Lung (tissue), 12 donors: Measurements from ENCODE around the gene PLPP3. TPM values are rescaled to one million over a fixed set of nuclear protein-coding genes. Genes with fewer than 3 reads are reported as not detected.

Experiments
- ATAC-seq: fragments of 200-7000 bp; cut with Tn5 transposase; one replicate; pipeline ENCODE4 v1.9.1; 2020; ENCODE audit warnings: moderate number of reproducible peaks; ENCODE audit not compliant: insufficient read depth, low FRiP score
- DNase-seq, 3 donors: peaks; one replicate each; pipeline ENCODE4 v3.0.0-alpha.2; 2013 to 2017
- H3K27ac ChIP-seq, 2 donors: one replicate each; pipeline ENCODE4 v1.5.1; 2013; ENCODE audit warnings: mild to moderate bottlenecking in 2 of 2, moderate library complexity in 2 of 2, control low read depth in 1 of 2, inconsistent platforms in 1 of 2, low read depth in 1 of 2, low read length in 1 of 2
- H3K27me3 ChIP-seq, 3 donors: one replicate each; pipeline ENCODE4 v1.5.1; 2013; ENCODE audit warnings: low read length in 2 of 3; ENCODE audit not compliant: control insufficient read depth in 3 of 3, insufficient read depth in 3 of 3
- H3K36me3 ChIP-seq, 4 donors: one replicate each; pipeline ENCODE4 v1.5.1; 2013; ENCODE audit warnings: low read length in 4 of 4, mild to moderate bottlenecking in 1 of 4, moderate library complexity in 1 of 4; ENCODE audit not compliant: control insufficient read depth in 4 of 4, insufficient read depth in 4 of 4
- H3K4me1 ChIP-seq, 5 donors: one replicate each; pipeline ENCODE4 v1.5.1; 2013; ENCODE audit warnings: low read length in 5 of 5, mild to moderate bottlenecking in 2 of 5, moderate library complexity in 1 of 5; ENCODE audit not compliant: control insufficient read depth in 5 of 5, insufficient read depth in 5 of 5
- H3K4me3 ChIP-seq: one replicate; pipeline ENCODE4 v1.5.1; 2013; ENCODE audit warnings: mild to moderate bottlenecking, control low read depth, moderate library complexity
- H3K9ac ChIP-seq, 2 donors: one replicate each; pipeline ENCODE4 v1.5.1; 2013; ENCODE audit warnings: low read length in 2 of 2, control low read depth in 1 of 2; ENCODE audit not compliant: insufficient read depth in 1 of 2
- H3K9me3 ChIP-seq, 4 donors: one replicate each; pipeline ENCODE4 v1.5.1; 2013; ENCODE audit warnings: low read length in 3 of 4, mild to moderate bottlenecking in 1 of 4, moderate library complexity in 1 of 4; ENCODE audit not compliant: control insufficient read depth in 4 of 4, insufficient read depth in 3 of 4
- CTCF ChIP-seq: IDR thresholded peaks from 2 replicates; pipeline ENCODE4 v1.5.1; 2012; ENCODE audit warnings: mild to moderate bottlenecking; ENCODE audit errors: control extremely low read depth, extremely low read depth
- WGBS, 2 donors: extraction: QIAGEN DNeasy Blood & Tissue Kit; methylation state at CpG; one replicate each; pipeline ENCODE4 v1.1.7; 2013; 5-methylcytosine and 5-hydroxymethylcytosine counted together
- polyA plus RNA-seq, 2 donors: library from polyadenylated mRNA; stranded (reverse); fragments of 200-250 nt; gene quantifications; one replicate each; pipeline ENCODE4 v1.2.1, GENCODE V29; 2013
- total RNA-seq, 2 donors: library from RNA; depleted of rRNA in 1 of 2; stranded (reverse); fragments of >200 nt in 1 of 2; gene quantifications; one replicate each; pipeline ENCODE4 v1.2.1, GENCODE V29; 2014 to 2021
- donor health status: control.
- donor health status: control.
- donor health status: Bipolar disorder and iron deficiency.
- donor health status: healthy.
- donor health status: DM: yes; HTN: yes; CAD: no.

PLPP3 gene
- total and polyA plus RNA-seq, 4 donors: 8.6 to 121 (median 112) TPM

- no peaks in the 10 kb centered on the region for H3K9me3 ChIP-seq
- no peak for DNase-seq
- WGBS, 2 donors: 37 to 68% methylated on average over 2 of the region's 2 CpGs
- TF ChIP-seq CTCF: no peak
- H3K4me1 ChIP-seq: peaks cover 0 to 16% (median 8%) of the 10 kb centered on the region in 5 donors
- no peak overlapping the region for H3K27ac ChIP-seq
- H3K9ac ChIP-seq: no peak overlapping the region
- no peak overlapping the region for H3K4me3 ChIP-seq
- H3K36me3 ChIP-seq: peaks cover 2 to 19% (median 11%) of the 10 kb centered on the region in 4 donors
- ATAC-seq: no peak
- H3K27me3 ChIP-seq: no peaks in the 10 kb centered on the region
Measured at GRCh38 chr1:56490619-56491018, 88.7 kb downstream of the PLPP3 start.

- Histone ChIP-seq H3K36me3 (peaks cover 0 to 13% (median 7%) of the 10 kb centered on the region in 4 donors), H3K4me1 (peaks cover 0 to 16% (median 8%) of the 10 kb centered on the region in 5 donors), H3K27ac (no peak overlapping the region), H3K9ac (no peak overlapping the region), H3K4me3 (no peak overlapping the region), H3K27me3 (no peaks in the 10 kb centered on the region), H3K9me3 (no peaks in the 10 kb centered on the region)
- WGBS, 2 donors: 76 to 86% methylated on average over 8 of the region's 8 CpGs
- ATAC-seq (no peak), DNase-seq (no peak)
- no peak for TF ChIP-seq CTCF
Measured at GRCh38 chr1:56489695-56490094, 89.7 kb downstream of the PLPP3 start.

GRCh38 chr1:56484695-56485094 is 94.7 kb downstream of the PLPP3 start:
- Histone ChIP-seq H3K27me3 (no peaks in the 10 kb centered on the region), H3K9me3 (no peaks in the 10 kb centered on the region), H3K27ac (no peak overlapping the region), H3K4me1 (no peaks in the 10 kb centered on the region), H3K36me3 (peaks cover 0 to 3% (median 0%) of the 10 kb centered on the region in 4 donors), H3K9ac (no peak overlapping the region), H3K4me3 (no peak overlapping the region)
- DNase-seq (no peak), ATAC-seq (no peak)
- no peak for TF ChIP-seq CTCF

GRCh38 chr1:56483104-56483503 is 96.3 kb downstream of the PLPP3 start:
- 62 to 84% methylated on average over 1 of the region's 1 CpG for WGBS, 2 donors
- no peak overlapping the region for H3K9ac ChIP-seq
- H3K9me3 ChIP-seq: no peaks in the 10 kb centered on the region
- H3K27me3 ChIP-seq: no peaks in the 10 kb centered on the region
- H3K4me3 ChIP-seq: no peak overlapping the region
- H3K4me1 ChIP-seq: peaks cover 0 to 4% (median 0%) of the 10 kb centered on the region in 5 donors
- ATAC-seq (no peak), DNase-seq (no peak)
- no peak for TF ChIP-seq CTCF
- H3K36me3 ChIP-seq: peaks cover 0 to 3% (median 0%) of the 10 kb centered on the region in 4 donors
- peak overlapping the region in 1 of 2 donors; percentile 17 for H3K27ac ChIP-seq
